ENCODE results near the gene CREB3L1.

Gene CREB3L1

DNA sequence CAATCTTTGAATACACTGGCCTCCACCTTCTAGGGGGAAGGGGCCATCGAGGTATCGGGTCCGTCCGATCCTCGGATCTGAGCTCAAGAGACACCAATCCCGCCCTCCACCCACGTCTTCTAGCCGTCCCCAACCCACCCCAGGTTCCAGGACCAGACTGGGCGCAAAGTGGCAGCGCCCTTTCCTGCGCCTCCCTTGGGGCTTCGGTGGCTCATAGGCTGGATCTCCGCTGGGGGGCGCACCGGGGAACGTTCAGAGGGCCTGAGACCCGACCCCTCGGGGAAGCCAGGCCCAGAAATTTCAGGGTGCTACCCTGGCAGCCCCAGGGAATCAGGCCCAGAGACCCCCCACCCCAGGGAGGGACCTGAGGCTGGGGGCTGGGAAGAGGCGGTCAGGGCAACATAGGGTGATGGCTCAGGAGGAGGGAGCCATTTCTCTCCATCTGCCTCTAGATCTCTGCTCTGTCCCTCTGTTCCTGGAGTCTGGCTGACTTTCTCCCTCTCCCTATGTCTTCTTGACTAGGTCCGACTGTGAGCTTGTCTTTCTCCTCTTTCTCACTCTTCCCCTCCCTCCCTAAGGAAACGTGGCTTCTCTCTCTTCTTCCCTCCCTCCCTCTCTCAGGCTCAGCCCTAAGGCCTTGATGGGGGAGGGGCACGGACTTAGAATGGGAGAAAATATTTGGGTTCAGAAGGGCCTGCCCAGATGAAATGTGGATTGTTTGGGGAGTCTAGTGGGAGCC, 1.1 kb downstream of the CREB3L1 start:
- no peaks in the 10 kb centered on the region for H3K36me3 ChIP-seq (ENCODE audit: control insufficient read depth, insufficient read depth, low read length)
- H3K9ac ChIP-seq (ENCODE audit: low read length), result peak overlapping the region; percentile 43
- no peaks in the 10 kb centered on the region for H3K9me3 ChIP-seq (ENCODE audit: control insufficient read depth, insufficient read depth, low read depth, low read length)
- H3K4me3 ChIP-seq (ENCODE audit: low read depth, low read length), result peak overlapping the region; percentile 72
- H3K4me1 ChIP-seq (ENCODE audit: control insufficient read depth, insufficient read depth, low read length), result peaks cover 42% of the 10 kb centered on the region
- H3K27me3 ChIP-seq (ENCODE audit: control insufficient read depth, insufficient read depth, low read length), result no peaks in the 10 kb centered on the region
- H3K27ac ChIP-seq (ENCODE audit: low read depth, low read length), result no peak overlapping the region

DNA sequence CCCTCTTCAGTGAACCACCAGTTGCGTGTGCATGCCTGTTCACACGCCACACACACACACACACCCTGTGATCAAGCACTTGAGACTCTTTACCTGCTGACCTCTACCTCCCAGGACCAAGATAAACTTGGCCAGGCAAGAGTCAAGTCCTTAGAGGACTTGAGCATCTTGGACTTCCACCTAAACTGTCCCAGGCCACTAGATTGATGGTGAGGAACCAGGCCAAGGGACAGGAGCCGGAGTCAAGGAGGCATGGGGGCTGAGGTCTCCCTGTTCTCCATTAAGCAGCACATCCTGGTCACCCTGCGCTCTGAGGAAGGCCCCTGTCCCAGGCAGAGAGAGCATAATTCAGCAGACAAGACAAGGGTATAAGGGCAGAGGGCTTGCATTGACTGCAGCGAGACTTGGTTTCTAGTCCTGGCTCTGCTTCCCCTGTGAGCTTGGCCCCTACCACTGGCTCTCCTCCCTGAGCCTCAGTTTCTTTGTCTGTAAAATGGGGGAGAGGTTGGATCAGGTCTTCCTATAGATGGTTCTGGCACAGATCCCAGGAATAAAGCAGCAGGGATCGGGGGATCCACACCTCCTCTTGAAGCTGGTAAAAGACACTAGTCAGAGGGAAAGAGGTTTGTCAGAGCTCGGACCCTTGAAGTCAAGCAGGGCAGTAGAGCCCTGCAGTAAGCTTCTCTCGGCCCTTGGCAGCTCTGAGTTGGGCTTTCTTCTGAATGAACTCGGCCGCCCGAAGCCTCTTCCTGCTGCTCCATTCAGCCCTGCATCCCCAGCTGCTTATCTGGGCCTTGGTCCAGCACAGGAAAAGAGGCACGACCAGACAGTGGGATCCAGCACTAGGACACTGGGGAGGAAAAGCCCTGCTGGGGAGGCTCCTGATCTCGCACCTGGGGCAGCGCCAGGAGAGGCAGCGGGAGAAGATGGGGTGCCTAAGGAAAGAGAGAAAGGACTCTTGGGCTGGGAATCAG, 2.0 kb downstream of the CREB3L1 start:
- Histone ChIP-seq H3K9me3 (ENCODE audit: control insufficient read depth, insufficient read depth, low read depth, low read length) (no peaks in the 10 kb centered on the region), H3K4me1 (ENCODE audit: control insufficient read depth, insufficient read depth, low read length) (peaks cover 39% of the 10 kb centered on the region), H3K36me3 (ENCODE audit: control insufficient read depth, insufficient read depth, low read length) (no peaks in the 10 kb centered on the region), H3K27me3 (ENCODE audit: control insufficient read depth, insufficient read depth, low read length) (no peaks in the 10 kb centered on the region), H3K4me3 (ENCODE audit: low read depth, low read length) (peak overlapping the region; percentile 72; the same call in 1 of the 2 replicates), H3K27ac (ENCODE audit: low read depth, low read length) (no peak overlapping the region), H3K9ac (ENCODE audit: low read length) (peak overlapping the region; percentile 6)

DNA sequence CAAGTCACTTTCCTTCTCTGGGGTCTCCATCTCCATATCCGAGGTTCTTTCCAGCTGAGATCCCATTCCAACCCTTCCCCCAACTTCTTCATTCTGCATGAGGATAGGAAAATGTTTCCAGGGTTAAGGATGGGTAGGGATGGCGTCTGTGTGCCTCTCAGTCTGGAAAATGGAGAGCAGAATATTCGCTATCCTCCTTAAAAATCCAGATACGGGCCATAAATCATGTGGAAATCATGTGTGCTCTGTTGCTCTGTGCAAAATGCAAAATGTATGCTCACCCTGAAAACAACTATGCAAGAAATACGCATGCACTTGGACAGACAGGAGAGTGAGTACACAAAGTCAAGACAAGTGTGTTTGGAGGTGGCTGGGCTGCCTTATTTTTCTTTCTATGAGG, 3.2 kb downstream of the CREB3L1 start:
- peaks cover 50% of the 10 kb centered on the region for H3K4me1 ChIP-seq (ENCODE audit: control insufficient read depth, insufficient read depth, low read length)
- no peaks in the 10 kb centered on the region for H3K36me3 ChIP-seq (ENCODE audit: control insufficient read depth, insufficient read depth, low read length)
- no peak overlapping the region for H3K27ac ChIP-seq (ENCODE audit: low read depth, low read length)
- H3K4me3 ChIP-seq (ENCODE audit: low read depth, low read length), result no peak overlapping the region
- H3K9me3 ChIP-seq (ENCODE audit: control insufficient read depth, insufficient read depth, low read depth, low read length), result no peaks in the 10 kb centered on the region
- no peaks in the 10 kb centered on the region for H3K27me3 ChIP-seq (ENCODE audit: control insufficient read depth, insufficient read depth, low read length)
- H3K9ac ChIP-seq (ENCODE audit: low read length), result no peak overlapping the region

DNA sequence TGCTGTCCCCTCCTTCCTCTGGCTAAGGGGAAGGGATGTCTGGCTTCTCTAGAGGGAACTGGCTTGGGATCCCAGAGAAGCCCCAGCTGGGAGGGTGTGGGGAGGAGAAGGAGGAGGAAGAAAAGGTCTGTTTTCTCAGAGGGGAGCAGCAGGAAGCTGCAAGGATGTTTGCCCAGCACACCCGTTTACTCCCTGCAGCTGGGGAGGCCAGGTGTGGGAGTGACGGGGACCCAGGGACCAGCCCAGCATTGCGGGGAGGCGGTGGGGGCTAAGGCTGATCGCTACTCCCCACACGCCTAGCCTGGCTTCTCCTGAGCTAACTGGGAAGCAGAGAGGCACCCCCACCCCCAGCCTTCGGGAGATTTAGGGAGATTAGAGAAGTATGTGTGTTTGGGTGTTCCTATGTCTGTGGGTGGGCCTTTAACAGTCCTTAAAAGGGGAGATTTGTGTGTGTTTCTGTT, 3.9 kb downstream of the CREB3L1 start:
- no peak overlapping the region for H3K27ac ChIP-seq (ENCODE audit: low read depth, low read length)
- peaks cover 51% of the 10 kb centered on the region for H3K4me1 ChIP-seq (ENCODE audit: control insufficient read depth, insufficient read depth, low read length)
- H3K4me3 ChIP-seq (ENCODE audit: low read depth, low read length), result peak overlapping the region; percentile 2
- no peaks in the 10 kb centered on the region for H3K9me3 ChIP-seq (ENCODE audit: control insufficient read depth, insufficient read depth, low read depth, low read length)
- H3K9ac ChIP-seq (ENCODE audit: low read length), result peak overlapping the region; percentile 12
- no peaks in the 10 kb centered on the region for H3K27me3 ChIP-seq (ENCODE audit: control insufficient read depth, insufficient read depth, low read length)
- no peaks in the 10 kb centered on the region for H3K36me3 ChIP-seq (ENCODE audit: control insufficient read depth, insufficient read depth, low read length)

DNA sequence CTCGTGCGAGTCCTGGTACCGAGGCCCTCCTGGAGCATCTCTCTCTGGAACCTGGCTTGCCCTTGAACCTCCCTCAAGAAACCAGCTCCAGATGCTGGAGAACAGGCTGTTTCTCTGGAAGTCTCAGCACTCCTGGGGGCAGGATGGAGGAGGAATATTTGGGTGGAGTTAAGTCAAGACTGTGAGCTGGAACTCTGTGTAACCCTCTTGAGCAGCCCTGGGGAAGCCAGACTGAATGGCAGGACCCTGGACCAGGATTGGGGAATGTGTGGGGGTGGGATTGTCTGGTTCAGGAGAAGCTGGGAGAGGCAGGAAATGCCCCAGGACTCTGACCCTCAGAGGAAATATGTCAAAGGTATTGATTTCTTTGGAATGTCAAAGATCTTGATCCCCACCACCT, 7.7 kb downstream of the CREB3L1 start:
- Histone ChIP-seq H3K4me3 (ENCODE audit: low read depth, low read length) (no peak overlapping the region; the same call in 1 of the 2 replicates), H3K36me3 (ENCODE audit: control insufficient read depth, insufficient read depth, low read length) (no peaks in the 10 kb centered on the region), H3K4me1 (ENCODE audit: control insufficient read depth, insufficient read depth, low read length) (peaks cover 38% of the 10 kb centered on the region), H3K27ac (ENCODE audit: low read depth, low read length) (no peak overlapping the region), H3K27me3 (ENCODE audit: control insufficient read depth, insufficient read depth, low read length) (no peaks in the 10 kb centered on the region), H3K9ac (ENCODE audit: low read length) (no peak overlapping the region), H3K9me3 (ENCODE audit: control insufficient read depth, insufficient read depth, low read depth, low read length) (no peaks in the 10 kb centered on the region)

DNA sequence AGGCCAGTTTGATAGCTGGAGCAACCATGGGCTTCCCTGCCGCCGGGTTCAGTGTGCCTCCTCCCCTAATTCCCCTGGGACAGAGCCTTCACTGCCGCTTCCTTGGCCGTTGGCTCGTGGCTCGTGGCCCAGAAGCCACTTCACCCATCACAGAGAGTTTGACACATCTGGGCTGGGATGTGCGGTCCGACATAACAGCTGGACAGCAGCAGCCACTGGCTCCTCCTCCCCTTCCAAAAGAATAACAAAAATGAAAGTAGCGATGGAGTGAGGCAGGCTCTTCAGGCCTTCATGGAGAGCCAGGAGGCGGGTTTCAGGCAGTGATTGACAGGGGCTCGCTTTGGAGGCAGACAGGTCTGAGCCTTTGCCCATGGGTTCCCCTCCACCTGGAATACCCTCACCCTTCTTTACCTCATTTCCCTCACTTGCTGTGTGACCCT, 8.2 kb downstream of the CREB3L1 start:
- Histone ChIP-seq H3K36me3 (ENCODE audit: control insufficient read depth, insufficient read depth, low read length) (no peaks in the 10 kb centered on the region), H3K4me3 (ENCODE audit: low read depth, low read length) (no peak overlapping the region), H3K27ac (ENCODE audit: low read depth, low read length) (no peak overlapping the region), H3K4me1 (ENCODE audit: control insufficient read depth, insufficient read depth, low read length) (peaks cover 38% of the 10 kb centered on the region), H3K9me3 (ENCODE audit: control insufficient read depth, insufficient read depth, low read depth, low read length) (no peaks in the 10 kb centered on the region), H3K27me3 (ENCODE audit: control insufficient read depth, insufficient read depth, low read length) (no peaks in the 10 kb centered on the region), H3K9ac (ENCODE audit: low read length) (no peak overlapping the region)

DNA sequence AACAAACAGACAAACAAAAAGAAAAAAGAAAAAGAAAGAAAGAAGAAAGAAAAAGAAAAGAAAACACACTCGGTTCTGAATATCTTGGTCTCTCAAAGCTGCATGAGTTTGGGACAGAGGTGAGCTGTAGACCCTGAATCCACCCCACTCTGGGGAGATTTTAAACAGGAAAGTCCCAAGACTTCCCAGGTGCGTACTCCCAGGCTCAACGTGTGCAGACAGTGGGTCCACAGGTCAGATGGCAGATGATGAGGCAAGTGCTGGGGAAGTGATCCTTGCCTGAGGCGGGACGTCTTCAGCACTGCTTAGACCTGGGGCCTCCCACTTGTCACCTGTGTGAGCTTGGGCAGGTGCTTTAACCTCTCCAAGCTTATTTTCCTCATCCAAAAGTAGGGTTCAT, 9.3 kb downstream of the CREB3L1 start:
- Histone ChIP-seq H3K9me3 (ENCODE audit: control insufficient read depth, insufficient read depth, low read depth, low read length) (no peaks in the 10 kb centered on the region), H3K27ac (ENCODE audit: low read depth, low read length) (no peak overlapping the region), H3K9ac (ENCODE audit: low read length) (no peak overlapping the region), H3K27me3 (ENCODE audit: control insufficient read depth, insufficient read depth, low read length) (no peaks in the 10 kb centered on the region), H3K4me3 (ENCODE audit: low read depth, low read length) (no peak overlapping the region), H3K36me3 (ENCODE audit: control insufficient read depth, insufficient read depth, low read length) (no peaks in the 10 kb centered on the region), H3K4me1 (ENCODE audit: control insufficient read depth, insufficient read depth, low read length) (peaks cover 38% of the 10 kb centered on the region)

DNA sequence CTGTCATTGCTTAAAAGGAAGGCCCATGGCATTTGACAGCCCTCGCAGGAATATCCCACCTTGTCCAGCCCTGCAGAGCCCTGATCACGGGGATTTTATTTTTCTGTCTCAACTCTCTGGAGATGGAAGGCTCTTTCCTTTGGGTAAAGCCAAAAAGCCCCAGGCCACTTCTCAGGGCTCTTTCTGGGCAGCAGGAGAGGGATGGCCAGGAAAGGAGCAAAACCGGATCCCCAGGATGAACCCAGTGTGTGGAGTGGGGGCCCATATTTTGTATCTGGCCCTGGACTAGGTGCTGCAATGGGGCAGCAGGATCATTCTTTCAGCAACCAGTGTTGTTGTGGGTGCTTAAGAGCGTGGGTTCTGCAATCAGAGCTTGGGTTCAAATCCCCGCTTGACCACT, 11.0 kb downstream of the CREB3L1 start:
- H3K27me3 ChIP-seq (ENCODE audit: control insufficient read depth, insufficient read depth, low read length), result no peaks in the 10 kb centered on the region
- H3K4me1 ChIP-seq (ENCODE audit: control insufficient read depth, insufficient read depth, low read length), result peaks cover 42% of the 10 kb centered on the region
- no peak overlapping the region for H3K27ac ChIP-seq (ENCODE audit: low read depth, low read length)
- no peak overlapping the region for H3K4me3 ChIP-seq (ENCODE audit: low read depth, low read length)
- no peaks in the 10 kb centered on the region for H3K36me3 ChIP-seq (ENCODE audit: control insufficient read depth, insufficient read depth, low read length)
- no peak overlapping the region for H3K9ac ChIP-seq (ENCODE audit: low read length)
- no peaks in the 10 kb centered on the region for H3K9me3 ChIP-seq (ENCODE audit: control insufficient read depth, insufficient read depth, low read depth, low read length)

DNA sequence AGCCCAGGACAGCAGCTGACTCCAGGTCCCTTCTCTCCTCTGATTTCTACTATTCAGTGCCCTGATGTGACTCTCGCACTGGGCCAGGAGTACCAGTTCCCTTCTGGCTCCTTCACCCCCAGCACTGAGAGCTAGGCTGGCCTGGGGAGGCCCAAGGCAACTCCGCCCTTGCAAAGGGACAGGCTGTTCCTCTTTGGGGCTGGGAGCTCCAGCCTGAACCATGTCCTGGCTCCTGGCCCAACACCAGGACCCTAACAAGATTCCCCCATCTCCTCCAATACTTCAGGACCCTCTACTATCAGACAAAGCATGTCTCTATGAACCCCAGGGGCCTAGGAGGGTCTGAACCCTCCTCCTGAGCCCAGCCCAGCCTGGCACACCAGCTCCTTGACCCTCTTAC, 12.5 kb downstream of the CREB3L1 start:
- H3K9me3 ChIP-seq (ENCODE audit: control insufficient read depth, insufficient read depth, low read depth, low read length), result no peaks in the 10 kb centered on the region
- no peaks in the 10 kb centered on the region for H3K36me3 ChIP-seq (ENCODE audit: control insufficient read depth, insufficient read depth, low read length)
- H3K27me3 ChIP-seq (ENCODE audit: control insufficient read depth, insufficient read depth, low read length), result no peaks in the 10 kb centered on the region
- peak overlapping the region; percentile 52 for H3K9ac ChIP-seq (ENCODE audit: low read length)
- peaks cover 53% of the 10 kb centered on the region for H3K4me1 ChIP-seq (ENCODE audit: control insufficient read depth, insufficient read depth, low read length)
- peak overlapping the region; percentile 18; the same call in 1 of the 2 replicates for H3K4me3 ChIP-seq (ENCODE audit: low read depth, low read length)
- peak overlapping the region; percentile 30; the same call in 1 of the 2 replicates for H3K27ac ChIP-seq (ENCODE audit: low read depth, low read length)

DNA sequence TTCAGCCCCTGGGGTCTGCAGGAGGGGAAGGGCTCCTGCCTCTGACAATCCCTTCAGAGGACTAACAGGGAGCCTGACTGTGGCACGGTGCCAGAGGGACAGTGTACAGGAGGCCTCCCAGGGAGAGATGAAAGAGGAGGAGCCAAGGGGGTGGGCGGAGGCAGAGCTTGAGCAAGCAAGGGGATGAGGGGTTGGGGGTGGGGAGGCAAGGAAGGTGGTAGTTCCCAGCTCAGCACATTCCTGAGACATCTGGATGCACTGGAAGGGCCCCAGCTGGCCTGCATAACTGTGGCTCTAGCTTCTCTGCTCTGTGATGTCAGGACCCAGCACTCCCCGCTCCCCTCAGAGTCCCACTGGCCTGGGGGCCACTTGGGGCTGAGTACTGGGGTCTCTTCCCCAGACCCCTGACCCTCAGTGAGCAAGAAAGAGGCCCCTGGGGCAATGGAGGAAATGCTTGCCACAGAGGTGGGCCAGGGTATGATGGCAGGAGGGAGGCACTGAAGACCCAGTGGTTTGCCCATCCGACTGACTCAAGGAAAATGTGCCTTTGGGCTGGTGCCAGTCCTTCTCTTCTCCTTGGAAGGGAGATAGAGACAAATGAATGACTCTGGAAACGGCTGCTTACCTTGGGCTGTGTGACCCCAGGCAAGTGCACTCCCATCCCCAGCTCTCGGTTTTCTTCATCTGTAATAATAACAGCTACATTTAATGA, 13.3 kb downstream of the CREB3L1 start:
- Histone ChIP-seq H3K9me3 (ENCODE audit: control insufficient read depth, insufficient read depth, low read depth, low read length) (no peaks in the 10 kb centered on the region), H3K27me3 (ENCODE audit: control insufficient read depth, insufficient read depth, low read length) (no peaks in the 10 kb centered on the region), H3K27ac (ENCODE audit: low read depth, low read length) (peak overlapping the region; percentile 30; the same call in 1 of the 2 replicates), H3K4me1 (ENCODE audit: control insufficient read depth, insufficient read depth, low read length) (peaks cover 47% of the 10 kb centered on the region), H3K9ac (ENCODE audit: low read length) (peak overlapping the region; percentile 32), H3K36me3 (ENCODE audit: control insufficient read depth, insufficient read depth, low read length) (no peaks in the 10 kb centered on the region), H3K4me3 (ENCODE audit: low read depth, low read length) (peak overlapping the region; percentile 20; the same call in 1 of the 2 replicates)

Measured in HUES6 (cell line).